Gastrocnemius medialis (tissue), 4 donors: ENCODE data around the gene MAGOH. TPM values are rescaled to one million over a fixed set of nuclear protein-coding genes. Genes with fewer than 3 reads are reported as not detected.

ENCODE experiments used
- ATAC-seq, 2 donors: fragments of 150-250 bp; one replicate each; pipeline ENCODE4 v1.9.1; 2016
- DNase-seq, 2 donors: peaks; one replicate each; pipeline ENCODE4 v3.0.0-alpha.2; 2019
- H3K27ac ChIP-seq, 4 donors: fragments of 200-600 bp; sonication (generic); 1 replicate in 1 of 4; 2 replicates in 3 of 4; pipeline ENCODE4 v1.5.1; 2016 to 2018; ENCODE audit warnings: mild to moderate bottlenecking in 2 of 4, moderate library complexity in 1 of 4
- H3K27me3 ChIP-seq, 3 donors: fragments of 200-600 bp; sonication (generic) in 2 of 3; 1 replicate in 1 of 3; 2 replicates in 2 of 3; pipeline versions ENCODE4 v1.5.1 to v1.6.0; 2016 to 2019; ENCODE audit warnings: mild to moderate bottlenecking in 1 of 3, moderate library complexity in 1 of 3
- H3K36me3 ChIP-seq, 2 donors: fragments of 200-600 bp; sonication (generic) in 1 of 2; one replicate each; pipeline ENCODE4 v1.5.1; 2017 to 2018
- H3K4me1 ChIP-seq, 2 donors: fragments of 200-600 bp; sonication (generic) in 1 of 2; one replicate each; pipeline ENCODE4 v1.5.1; 2016 to 2017; ENCODE audit warnings: mild to moderate bottlenecking in 2 of 2
- H3K4me3 ChIP-seq, 4 donors: fragments of 200-600 bp; sonication (generic) in 3 of 4; 1 replicate in 1 of 4; 2 replicates in 3 of 4; pipeline ENCODE4 v1.5.1; 2016 to 2019; ENCODE audit warnings: mild to moderate bottlenecking in 2 of 4
- H3K9me3 ChIP-seq, 3 donors: fragments of 200-600 bp; sonication (generic) in 2 of 3; 1 replicate in 1 of 3; 2 replicates in 2 of 3; pipeline ENCODE4 v1.5.1; 2016 to 2019
- CTCF ChIP-seq, 5 experiments: fragments of 450-650 bp in 3 of 5; fragments of 200-600 bp in 2 of 5; sonication (generic) in 2 of 5; IDR thresholded peaks in 4 of 5; conservative IDR thresholded peaks in 1 of 5; 1 replicate in 4 of 5; 2 replicates in 1 of 5; pipeline ENCODE4 v1.5.1; 2016 to 2019; ENCODE audit warnings: antibody characterized with exemption in 5 of 5, mild to moderate bottlenecking in 3 of 5, moderate library complexity in 3 of 5
- POLR2A ChIP-seq, 2 donors: fragments of 450-650 bp; IDR thresholded peaks; one replicate each; pipeline ENCODE4 v1.6.1; 2017; ENCODE audit warnings: antibody characterized with exemption in 2 of 2, mild to moderate bottlenecking in 2 of 2, moderate library complexity in 2 of 2
- in situ Hi-C, 4 donors: fragments of 200-750 bp; cut with MboI; loops; one replicate each; pipeline versions ENCODE4 v1.15.0 to v1.8.0; 2017; ENCODE audit warnings: low sequenced_read_pairs in 4 of 4
- intact Hi-C: fragments of 100-400 bp; cut with DNase I; formaldehyde crosslinking; loops from one replicate; pipeline ENCODE4 v1.15.1; 2023; ENCODE audit warnings: low total_unique reads
- total RNA-seq, 4 donors: library from RNA; depleted of rRNA; stranded (reverse); fragments of >200 nt; gene quantifications; one replicate each; pipeline versions ENCODE4 v1.1.0 to v1.2.3, GENCODE V29; 2016

Gene MAGOH
- total RNA-seq, 4 donors from 2014 or later, result 12.9 to 34.3 (median 19.8) TPM

- Histone ChIP-seq H3K9me3 (no peaks in the 10 kb centered on the region), H3K4me1 (no peaks in the 10 kb centered on the region), H3K36me3 (no peaks in the 10 kb centered on the region), H3K27me3 (no peaks in the 10 kb centered on the region), H3K4me3 (no peak overlapping the region), H3K27ac (no peak overlapping the region)
- TF ChIP-seq CTCF (IDR thresholded peaks at IDR 0.05 in 4 of 5, conservative IDR thresholded peaks at IDR 0.05 in 1 of 5) (no peak), POLR2A (IDR thresholded peaks at IDR 0.05) (no peak)
- in situ Hi-C loops (loop anchor here in 3 of 4 donors (25.0 kb wide), 2 partner anchors 271 to 471 kb away; partner anchors contain the start of gene ECHDC2 (in 2 of the 3)), intact Hi-C loops (no loop called here)
- DNase-seq, result no peak
- no peak for ATAC-seq
Observed at GRCh38 chr1:53183095-53183990, 55.0 kb downstream of the MAGOH start.

DNA sequence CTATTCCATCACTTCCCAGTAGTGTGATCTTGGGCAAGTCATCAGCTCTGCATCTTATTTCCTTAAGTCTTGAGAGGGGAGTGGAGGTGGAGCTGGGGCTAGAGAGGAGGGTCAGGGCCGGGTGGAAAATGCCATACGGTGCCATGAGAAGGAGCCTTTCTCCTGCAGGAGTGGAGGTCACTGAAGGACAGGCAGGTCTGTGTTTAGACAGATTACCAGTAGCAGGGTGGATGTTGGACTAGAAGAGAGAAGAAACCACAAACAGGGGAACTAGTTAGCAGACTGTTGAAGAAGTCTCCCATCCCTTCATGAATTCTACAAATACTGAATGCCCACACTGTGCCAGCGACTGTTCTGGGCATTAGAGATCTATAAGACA is 55.6 kb downstream of the MAGOH start:
- no peaks in the 10 kb centered on the region for H3K4me1 ChIP-seq
- peak overlapping the region in 1 of 4 donors; percentile 8 for H3K27ac ChIP-seq
- no peaks in the 10 kb centered on the region for H3K27me3 ChIP-seq
- DNase-seq, result no peak
- H3K9me3 ChIP-seq, result no peaks in the 10 kb centered on the region
- in situ Hi-C loops, result loop anchor here in 3 of 4 donors (25.0 kb wide), 2 partner anchors 270 to 470 kb away; partner anchors contain the start of gene ECHDC2 (in 2 of the 3)
- no peak for TF ChIP-seq POLR2A (IDR thresholded peaks at IDR 0.05)
- no peak for TF ChIP-seq CTCF (IDR thresholded peaks at IDR 0.05 in 4 of 5, conservative IDR thresholded peaks at IDR 0.05 in 1 of 5)
- no peak overlapping the region for H3K4me3 ChIP-seq
- no peak for ATAC-seq
- intact Hi-C loops, result no loop called here
- no peaks in the 10 kb centered on the region for H3K36me3 ChIP-seq

DNA sequence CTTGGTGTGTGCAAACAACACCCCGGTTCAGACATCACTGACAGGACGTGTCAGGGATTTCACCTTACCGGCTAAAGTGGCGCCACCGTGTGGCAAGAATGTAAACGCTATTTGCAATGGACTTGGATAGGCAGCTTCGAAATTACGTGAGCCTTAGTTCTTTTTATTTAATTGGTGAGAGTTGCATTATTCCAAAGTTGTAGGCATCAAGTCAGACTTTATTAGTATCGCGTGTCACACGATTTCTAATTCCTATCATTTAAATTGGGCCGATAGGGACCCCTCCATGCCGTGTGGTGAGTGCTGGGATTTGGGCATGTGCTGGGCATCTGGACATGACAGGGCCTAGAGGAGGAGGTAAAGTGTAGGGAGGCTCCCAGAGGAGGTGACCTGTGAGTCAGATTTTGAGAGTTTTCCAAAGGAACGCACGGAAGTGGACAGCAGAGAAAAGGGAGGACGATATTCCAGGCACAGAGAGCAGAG is 56.2 kb downstream of the MAGOH start:
- Histone ChIP-seq H3K27ac (peak overlapping the region in 1 of 4 donors; percentile 8), H3K4me3 (no peak overlapping the region), H3K27me3 (no peaks in the 10 kb centered on the region), H3K9me3 (no peaks in the 10 kb centered on the region), H3K4me1 (no peaks in the 10 kb centered on the region), H3K36me3 (no peaks in the 10 kb centered on the region)
- DNase-seq (peak; percentile 32 to 64), ATAC-seq (peak; percentile 52 to 83)
- no peak for TF ChIP-seq POLR2A (IDR thresholded peaks at IDR 0.05)
- TF ChIP-seq CTCF (IDR thresholded peaks at IDR 0.05 in 4 of 5, conservative IDR thresholded peaks at IDR 0.05 in 1 of 5), result peak; percentile 55 to 87 (median 80)
- intact Hi-C loops, result no loop called here
- in situ Hi-C loops, result loop anchor here in 3 of 4 donors (25.0 kb wide), 2 partner anchors 270 to 470 kb away; partner anchors contain the start of gene ECHDC2 (in 2 of the 3)

DNA sequence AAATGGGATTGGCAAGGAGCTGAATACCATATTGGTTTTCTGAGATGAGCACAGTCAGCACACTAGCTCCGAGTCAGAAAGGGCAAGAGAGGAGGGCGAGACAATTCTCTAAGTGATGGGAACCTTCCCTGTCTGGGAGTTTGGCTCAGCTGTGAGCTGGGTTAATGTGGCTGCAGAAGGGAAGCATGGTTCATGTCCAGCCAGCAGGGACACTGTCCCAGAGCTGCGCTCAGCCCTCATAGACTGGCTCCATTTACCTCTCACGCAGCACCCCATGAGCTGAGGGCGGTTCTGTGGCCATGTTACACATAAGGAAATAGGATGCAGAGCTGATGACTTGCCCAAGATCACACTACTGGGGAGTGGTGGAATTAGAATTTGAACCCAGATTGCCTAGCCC is 57.4 kb downstream of the MAGOH start:
- Histone ChIP-seq H3K4me3 (no peak overlapping the region), H3K27ac (no peak overlapping the region), H3K36me3 (no peaks in the 10 kb centered on the region), H3K9me3 (no peaks in the 10 kb centered on the region), H3K27me3 (no peaks in the 10 kb centered on the region), H3K4me1 (no peaks in the 10 kb centered on the region)
- ATAC-seq, result no peak
- TF ChIP-seq POLR2A (IDR thresholded peaks at IDR 0.05) (no peak), CTCF (IDR thresholded peaks at IDR 0.05 in 4 of 5, conservative IDR thresholded peaks at IDR 0.05 in 1 of 5) (no peak)
- DNase-seq, result no peak
- intact Hi-C loops (no loop called here), in situ Hi-C loops (loop anchor here in 3 of 4 donors (25.0 kb wide), 2 partner anchors 269 to 469 kb away; partner anchors contain the start of gene ECHDC2 (in 2 of the 3))
